HG03066 (cell line): ENCODE data around the gene ST3GAL3.
A peak's percentile ranks its signal among the peaks of the same experiment; 100 is the strongest.

Experiments used
- ATAC-seq: cut with Tn5 transposase; IDR thresholded peaks from one replicate; pipeline ENCODE4 v1.9.1; 2021; ENCODE audit warnings: low read depth; ENCODE audit not compliant: unreplicated experiment

ST3GAL3 gene

DNA sequence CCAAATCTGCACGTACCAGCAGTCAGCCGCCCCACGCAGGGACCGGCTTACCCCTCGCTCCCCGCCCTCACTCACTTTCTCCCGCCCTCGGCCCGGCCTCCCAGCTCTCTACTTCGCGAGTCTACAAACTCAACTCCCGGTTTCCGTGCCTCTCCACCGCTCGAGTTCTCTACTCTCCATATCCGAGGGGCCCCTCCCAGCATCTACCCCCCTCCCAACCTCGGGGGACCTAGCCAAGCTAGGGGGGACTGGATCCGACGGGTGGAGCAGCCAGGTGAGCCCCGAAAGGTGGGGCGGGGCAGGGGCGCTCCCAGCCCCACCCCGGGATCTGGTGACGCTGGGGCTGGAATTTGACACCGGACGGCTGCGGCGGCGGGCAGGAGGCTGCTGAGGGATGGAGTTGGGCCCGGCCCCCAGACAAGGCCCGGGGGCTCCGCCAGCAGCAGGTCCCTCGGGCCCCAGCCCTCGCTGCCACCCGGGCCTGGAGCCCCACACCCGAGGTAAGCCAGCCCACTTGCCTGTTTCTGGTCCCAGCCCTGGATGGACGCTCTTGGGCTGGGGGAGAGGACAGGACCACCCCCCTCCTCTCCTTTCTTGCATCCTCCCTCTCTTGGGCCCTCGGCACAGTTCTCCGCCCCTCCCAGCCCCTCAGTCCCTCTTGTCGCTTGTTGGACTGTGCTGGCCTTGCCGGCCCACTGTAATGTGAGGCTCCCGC, 226.2 kb downstream of the ST3GAL3 start, which contains the start of gene ARTN:
Gene ARTN (plus strand): TSS at position 416 of the 715 bp plus-strand sequence. CDS start 1,856 bp downstream, outside the sequence.
- ATAC-seq: no peak

DNA sequence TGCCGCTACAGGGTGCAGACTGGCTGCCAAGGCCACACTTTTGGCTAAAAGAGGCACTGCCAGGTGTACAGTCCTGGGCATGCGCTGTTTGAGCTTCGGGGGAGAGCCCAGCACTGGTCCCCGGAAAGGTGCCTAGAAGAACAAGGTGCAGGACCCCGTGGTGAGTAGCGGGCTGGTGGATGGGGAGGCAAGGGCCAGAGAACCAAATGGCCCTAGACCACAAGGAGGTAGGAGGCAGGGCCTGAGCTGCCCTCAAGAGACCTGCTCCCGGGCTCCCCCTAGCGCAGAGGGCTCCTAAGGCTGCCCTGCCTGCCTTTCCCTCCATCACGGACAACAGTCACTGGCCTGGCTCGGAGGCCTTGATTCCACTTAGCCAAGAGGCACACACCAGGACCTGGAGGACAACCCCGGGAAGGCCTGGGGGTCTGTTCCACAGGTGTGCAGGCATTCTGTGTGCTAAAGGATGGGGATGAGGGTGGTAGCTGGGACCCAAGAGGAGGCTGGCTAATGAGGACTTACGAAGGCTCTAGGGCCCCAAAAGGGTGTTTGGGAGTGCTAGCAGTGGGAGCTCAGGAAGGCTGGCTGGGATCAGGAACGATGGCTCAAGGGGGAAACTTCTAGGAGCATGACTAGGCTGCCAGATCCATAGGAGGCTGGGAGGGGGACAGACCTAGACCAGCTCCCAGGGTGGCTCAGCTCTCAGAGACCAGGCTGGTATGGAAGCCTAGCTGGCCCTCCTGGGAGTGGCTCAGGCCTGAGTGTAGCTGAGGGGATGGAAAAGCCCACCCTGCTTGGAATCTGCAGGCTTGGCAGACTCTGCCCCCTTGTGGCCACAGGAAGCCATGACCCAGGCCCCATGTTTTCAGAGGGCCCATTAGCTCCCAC, 227.0 kb downstream of the ST3GAL3 start:
- ATAC-seq: no peak

DNA sequence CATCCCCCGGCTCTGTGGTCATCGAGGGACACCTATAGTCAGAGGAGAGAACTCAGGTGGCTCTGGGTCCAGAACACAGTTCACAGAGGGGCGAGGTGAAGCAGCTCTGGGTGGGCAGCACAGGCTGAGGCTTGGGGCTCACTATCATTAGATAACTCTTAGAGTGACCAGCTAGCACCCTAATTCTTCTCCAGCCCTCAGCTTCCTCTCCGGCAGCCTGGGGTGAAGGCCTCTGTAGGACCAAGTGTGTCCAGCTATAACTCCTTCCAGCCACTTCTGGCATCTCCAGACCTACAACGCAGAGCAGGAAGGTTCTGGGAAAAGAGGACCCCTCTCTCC, 227.6 kb downstream of the ST3GAL3 start:
- no peak for ATAC-seq

DNA sequence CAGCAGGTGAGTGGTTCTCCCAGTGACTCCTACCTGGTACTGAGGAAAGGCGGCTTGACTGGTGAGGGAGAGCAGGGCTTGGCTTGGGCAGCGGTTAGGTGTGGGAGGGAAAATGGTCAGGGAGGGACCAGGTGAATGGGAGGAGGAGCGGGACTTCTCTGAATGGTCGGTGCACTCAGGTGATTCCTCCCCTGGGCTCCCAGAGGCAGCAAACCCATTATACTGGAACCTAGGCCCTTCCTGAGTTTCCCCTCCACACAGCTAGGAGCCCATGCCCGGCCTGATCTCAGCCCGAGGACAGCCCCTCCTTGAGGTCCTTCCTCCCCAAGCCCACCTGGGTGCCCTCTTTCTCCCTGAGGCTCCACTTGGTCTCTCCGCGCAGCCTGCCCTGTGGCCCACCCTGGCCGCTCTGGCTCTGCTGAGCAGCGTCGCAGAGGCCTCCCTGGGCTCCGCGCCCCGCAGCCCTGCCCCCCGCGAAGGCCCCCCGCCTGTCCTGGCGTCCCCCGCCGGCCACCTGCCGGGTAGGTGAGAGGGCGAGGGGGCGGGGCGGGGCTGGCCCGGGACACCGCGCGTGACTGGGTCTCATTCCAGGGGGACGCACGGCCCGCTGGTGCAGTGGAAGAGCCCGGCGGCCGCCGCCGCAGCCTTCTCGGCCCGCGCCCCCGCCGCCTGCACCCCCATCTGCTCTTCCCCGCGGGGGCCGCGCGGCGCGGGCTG, 228.5 kb downstream of the ST3GAL3 start:
- no peak for ATAC-seq

DNA sequence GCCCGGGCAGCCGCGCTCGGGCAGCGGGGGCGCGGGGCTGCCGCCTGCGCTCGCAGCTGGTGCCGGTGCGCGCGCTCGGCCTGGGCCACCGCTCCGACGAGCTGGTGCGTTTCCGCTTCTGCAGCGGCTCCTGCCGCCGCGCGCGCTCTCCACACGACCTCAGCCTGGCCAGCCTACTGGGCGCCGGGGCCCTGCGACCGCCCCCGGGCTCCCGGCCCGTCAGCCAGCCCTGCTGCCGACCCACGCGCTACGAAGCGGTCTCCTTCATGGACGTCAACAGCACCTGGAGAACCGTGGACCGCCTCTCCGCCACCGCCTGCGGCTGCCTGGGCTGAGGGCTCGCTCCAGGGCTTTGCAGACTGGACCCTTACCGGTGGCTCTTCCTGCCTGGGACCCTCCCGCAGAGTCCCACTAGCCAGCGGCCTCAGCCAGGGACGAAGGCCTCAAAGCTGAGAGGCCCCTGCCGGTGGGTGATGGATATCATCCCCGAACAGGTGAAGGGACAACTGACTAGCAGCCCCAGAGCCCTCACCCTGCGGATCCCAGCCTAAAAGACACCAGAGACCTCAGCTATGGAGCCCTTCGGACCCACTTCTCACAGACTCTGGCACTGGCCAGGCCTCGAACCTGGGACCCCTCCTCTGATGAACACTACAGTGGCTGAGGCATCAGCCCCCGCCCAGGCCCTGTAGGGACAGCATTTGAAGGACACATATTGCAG, 229.3 kb downstream of the ST3GAL3 start:
- ATAC-seq: no peak

DNA sequence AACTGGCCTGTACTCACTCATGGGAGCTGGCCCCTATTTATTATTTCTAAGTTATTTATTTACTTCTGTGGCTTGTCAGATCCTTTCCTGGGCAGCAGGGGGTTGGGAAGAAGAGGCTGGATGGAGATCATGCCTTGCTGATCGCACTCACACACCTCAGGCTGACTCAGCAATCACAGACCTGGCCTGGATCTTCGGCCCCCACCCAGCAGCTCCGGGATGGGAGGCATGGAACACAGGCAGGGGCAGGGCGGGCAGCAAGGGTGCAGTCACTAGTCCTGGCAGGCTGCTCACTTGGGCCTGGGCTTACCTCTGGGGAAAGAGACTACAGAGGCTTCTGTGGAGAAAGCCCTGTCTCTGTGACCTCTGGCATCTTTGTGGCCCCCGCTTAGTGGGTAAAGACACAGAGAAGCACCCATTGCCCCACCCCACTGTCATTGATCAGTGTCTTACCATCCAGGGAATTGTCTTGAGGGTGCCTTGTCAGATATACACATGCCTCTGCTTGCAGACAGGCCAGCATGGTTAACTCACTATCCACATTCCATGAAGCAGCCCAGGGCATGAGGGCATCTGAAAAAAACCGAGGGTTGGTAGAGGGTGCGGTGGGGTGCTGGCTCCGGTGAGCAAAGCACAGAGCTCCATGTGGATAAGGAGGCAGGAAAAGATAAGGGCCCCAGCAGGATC, 230.0 kb downstream of the ST3GAL3 start:
- no peak for ATAC-seq

DNA sequence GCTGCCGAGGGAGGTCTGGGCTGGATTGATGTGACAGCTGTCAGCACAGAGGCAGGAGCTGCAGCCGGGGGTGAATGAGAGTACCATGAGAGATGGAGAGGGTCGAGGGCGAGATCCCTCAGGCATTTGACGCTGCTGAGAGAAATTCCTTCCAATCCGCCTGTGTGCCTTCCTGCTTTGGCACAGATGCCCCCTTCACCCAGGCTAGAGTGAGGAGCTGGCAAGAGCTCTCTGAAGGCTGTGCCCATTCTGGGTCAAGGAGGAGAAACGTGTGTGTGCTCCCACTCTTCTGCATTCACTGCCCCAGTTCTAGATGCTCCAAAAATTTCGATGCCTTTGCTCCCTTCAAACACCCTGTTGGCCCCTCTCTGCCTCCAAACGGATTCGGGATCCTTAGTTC, 231.0 kb downstream of the ST3GAL3 start:
- ATAC-seq: no peak

DNA sequence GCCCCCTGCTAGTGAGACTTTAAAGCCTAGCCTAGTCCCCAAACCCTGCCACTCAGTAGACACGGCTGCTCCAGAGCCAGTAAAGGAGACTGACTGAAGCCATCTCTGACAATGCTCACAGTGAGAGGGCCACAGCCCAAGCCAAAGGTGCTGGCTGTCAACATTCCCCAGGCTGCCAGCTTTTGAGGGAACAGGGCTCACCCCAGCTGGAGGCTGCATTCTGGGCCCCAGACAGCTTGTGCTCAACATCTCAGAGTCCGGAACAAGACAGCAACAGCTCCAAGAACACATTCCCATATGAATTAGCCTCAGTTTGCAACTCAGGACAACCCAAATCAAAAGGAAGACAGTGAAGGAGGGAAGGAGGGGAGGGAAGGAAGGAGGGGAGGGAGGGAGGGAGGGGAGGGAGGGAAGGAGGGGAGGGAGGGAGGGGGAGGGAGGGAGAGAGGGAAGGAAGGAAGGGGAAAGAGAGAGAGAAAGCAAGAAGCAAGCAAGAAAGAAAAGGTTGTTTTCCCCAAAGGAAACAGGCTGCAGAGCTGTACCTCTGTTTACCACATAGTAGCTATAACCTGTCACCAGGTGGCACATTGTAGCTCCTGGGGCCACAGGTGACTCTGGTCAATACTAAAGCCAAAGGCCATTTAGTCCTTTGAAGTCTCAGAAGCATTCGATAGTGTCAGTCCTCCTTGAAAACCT, 231.7 kb downstream of the ST3GAL3 start:
- no peak for ATAC-seq

DNA sequence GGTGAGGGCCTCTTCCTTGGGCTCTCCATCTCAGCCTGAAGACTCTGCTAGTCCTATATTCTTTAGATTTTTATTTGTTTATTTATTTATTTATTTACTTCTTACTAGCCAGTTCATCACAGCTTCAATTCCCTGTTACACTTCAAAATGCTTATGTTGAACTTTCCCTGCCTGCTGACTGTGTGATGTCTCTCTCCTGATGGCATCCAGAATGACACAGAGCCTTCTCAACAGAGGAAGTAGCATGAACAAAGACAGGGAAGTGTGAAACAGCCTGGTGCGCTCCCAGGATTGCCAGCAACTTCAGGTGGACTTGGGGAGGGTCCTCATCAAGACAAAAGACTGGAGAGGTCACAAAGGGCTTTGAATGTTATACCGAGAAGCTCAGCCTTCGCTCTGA, 235.1 kb downstream of the ST3GAL3 start:
- no peak for ATAC-seq

DNA sequence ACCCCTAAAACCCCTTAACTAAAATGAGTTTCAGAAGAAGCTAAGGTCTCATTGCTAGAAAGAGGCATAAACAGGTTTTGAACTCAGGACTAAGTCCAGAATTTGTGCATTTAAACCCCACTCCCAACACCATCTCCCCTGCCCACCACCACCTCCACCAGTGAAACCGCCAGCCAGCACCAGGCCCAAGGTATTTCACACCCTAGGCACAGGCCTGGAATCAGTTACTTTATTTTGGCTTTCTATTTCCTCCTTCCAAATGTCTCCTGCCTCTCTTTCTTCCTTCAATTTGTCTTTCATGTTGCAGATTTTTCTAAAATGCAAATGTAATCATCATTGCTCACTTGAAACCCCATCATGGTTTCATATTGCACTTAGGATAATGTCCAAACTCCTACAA, 237.5 kb downstream of the ST3GAL3 start:
- ATAC-seq: no peak

DNA sequence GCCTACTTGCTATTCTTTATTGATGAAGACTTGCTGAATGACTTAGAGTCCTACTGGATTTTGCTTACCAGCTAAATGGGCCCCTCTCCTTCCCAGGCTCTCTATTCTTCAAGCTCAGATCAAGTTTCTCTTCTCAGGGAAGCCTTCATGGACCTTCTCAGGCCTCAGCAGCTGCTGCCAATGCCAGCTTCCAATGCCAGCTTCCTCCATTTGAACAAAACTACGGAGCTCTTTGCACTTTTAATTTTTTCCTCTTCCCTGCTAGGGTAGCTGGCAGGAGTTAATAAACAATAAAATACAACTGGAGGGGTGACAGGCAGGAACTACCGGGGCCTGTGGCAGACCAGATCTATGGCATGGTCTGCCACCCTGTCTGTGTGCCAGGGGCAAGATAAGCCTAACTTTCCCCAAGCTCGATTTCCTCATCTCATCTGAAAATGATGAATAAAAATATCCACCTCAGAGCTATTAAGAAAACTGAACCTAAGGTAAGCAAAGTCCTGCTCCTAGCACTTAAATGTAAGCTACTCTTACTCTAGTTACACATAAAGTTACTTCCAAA, 238.4 kb downstream of the ST3GAL3 start:
- ATAC-seq: no peak

DNA sequence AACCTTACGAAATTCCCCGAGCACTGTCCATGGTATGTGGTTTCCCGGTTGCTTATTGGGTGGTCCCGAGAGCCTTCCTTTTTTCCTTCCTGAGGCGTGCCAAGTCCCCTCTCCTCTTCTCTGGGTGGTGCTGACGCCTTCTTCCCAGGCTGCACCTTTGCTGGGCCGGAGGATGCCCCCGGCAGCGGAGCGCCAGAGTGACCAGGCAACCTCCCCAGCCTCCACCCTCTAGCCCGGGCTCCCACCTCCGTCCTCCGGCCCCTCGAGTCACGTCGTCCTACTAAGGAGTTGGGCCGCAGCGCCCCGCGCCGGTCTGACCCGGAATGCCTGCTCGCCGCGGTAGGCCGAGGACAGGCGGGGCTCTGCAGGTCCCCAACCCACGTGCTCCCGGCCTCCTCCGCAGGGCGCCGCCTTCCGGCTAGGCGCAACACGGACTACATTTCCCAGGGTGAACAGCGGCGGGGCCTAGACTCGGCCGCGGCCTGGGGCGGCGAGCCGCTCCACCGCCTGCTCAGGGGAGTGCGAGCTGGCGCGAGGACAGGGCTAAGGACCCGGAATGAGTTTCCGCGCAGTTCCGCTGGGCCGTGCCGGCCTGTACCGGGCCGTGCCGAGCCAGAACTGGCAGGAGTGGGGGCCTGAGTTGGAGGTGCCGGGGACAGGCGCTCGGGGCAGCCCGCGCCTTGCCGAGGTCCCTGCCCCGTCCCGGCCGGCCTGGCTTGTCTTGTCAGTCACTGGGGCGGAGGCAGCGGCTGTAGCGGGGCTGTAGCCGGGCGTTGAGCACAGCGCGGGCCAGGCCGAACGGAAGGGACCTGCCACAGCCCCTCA, 239.1 kb downstream of the ST3GAL3 start, which contains the start of gene IPO13:
Gene IPO13 (plus strand): TSS at position 715 of the 825 bp plus-strand sequence. CDS start 651 bp downstream, outside the sequence.
- ATAC-seq: peak; percentile 89

DNA sequence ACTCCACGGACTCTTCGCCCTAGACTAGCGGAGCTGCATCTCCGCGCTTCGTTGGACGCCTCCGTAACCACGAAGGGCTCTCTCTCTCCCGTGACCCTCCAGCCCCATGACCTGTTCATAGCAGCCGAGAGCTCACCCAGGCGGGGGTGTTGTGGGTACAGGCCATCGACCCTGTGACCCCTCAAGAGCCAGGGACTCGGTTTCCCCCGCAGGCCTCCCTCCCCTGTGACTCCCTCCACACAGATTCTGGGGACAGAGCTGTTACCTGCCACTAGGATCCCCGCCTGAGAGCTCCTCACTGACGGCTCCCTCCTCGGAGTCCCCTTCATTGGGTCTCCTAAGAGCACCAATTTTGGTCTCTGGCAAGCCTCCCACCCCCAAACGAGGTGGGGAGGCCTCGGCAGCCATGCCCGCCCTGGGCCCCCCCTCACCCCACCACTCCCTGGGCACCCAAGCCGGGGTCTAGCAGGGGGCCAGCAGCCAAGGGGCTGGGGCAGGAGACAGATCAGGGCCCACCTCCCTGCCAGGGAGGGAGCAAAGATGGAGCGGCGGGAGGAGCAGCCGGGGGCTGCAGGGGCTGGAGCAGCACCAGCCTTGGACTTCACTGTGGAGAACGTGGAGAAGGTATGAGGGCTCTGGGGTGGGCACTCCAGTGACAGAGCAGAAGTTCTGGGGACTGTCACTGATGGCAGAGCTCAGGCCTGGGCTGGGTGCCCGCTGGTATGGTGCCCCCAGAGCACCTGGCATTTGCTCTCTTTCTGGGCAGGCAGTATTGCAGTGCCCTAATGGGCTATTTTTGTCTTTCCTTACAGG, 239.9 kb downstream of the ST3GAL3 start:
- no peak for ATAC-seq

DNA sequence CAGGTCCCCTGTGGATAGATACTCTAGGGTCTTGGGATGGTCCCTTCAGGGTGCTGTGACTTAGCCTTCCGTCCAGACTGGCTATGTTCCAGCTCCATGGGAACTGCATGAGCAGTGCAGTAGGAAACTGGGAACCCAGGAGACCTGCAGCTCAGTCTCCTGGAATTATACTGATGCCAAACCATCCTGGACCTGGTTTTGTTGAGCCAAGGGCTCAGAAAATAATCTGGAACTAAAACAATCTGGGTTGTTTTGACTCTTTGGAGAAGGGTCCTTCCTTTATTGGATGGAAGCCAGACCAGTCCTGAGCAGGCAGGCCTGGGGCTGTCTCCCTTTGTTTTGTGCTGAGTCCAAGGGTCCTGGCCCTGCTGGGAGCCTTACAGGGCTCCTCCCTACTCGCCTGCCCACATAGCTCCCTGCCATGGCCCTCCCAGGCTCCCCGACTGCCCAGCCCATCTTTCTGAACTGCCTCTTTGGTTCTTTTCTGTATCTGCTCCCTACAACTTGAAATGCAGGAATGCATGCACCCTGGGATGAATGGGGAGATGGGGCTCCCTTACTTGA, 240.6 kb downstream of the ST3GAL3 start:
- no peak for ATAC-seq

DNA sequence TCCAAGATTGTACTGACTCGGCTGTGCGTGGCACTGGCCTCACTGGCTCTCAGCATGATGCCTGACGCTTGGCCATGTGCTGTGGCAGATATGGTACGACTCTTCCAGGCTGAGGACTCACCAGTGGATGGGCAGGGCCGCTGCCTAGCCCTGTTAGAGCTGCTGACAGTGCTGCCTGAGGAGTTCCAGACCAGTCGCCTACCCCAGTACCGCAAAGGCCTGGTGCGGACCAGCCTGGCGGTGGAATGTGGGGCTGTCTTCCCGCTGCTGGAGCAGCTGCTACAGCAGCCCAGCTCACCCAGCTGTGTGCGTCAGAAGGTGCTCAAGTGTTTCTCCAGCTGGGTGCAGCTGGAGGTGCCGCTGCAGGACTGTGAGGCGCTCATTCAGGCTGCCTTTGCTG, 242.3 kb downstream of the ST3GAL3 start:
- no peak for ATAC-seq

DNA sequence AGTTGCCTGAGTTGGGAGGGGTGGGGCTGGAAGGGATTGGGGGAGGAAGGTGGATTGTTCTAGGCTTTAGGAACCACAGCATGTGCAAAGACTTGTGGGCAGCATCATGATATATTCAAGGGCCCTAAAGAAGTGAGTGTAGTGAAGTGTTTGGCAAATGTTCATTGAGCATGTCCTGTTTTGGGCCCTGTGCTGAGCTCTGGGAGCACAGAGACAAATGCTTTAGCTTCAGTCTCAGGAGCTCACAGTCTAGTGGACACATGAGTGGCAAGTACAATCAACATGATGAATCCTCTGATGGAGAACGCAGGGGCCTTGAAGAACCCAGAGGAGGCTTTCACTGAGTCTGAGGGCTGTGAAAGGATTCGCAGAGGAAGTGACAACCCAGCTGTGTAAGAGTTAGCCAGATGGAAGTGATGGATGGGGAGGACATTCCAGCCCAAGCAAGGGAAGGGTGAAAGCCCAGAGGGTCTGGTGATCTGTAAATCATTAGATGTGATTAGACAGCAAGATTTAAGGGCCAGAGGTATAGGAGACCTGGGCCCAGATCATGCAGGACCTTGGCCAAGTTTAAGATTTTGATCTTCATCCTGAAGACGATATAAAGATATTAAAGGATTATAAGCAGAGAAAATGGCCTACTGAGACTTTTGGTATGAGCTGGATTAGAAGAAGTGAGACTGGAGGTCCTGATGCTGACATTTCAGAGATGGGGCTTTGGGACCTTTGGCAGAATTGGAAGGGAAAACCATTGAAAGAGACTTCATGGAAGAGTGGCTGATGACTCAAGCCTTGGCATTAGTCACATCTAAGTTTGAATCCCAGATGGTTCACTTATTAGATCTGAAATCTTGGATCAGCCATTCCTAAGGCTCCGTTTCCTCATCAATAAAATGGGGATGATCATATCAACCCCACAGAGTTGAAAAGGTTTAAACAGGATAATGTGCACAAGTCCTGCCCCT, 244.0 kb downstream of the ST3GAL3 start:
- ATAC-seq: no peak
